GM12873 (cell line): Measurements from ENCODE around the gene TJAP1.

Experiments
- CTCF ChIP-seq: IDR thresholded peaks from 2 replicates; pipeline ENCODE4 v1.5.1; 2012; ENCODE audit warnings: low read depth, mild to moderate bottlenecking, moderate library complexity, low read length, control low read depth; ENCODE audit not compliant: insufficient read depth; ENCODE audit errors: missing control alignments

The TJAP1 gene

GRCh38 chr6:43508481-43509141 is 31.2 kb downstream of the TJAP1 start:
- TF ChIP-seq CTCF: peak; percentile 23

GRCh38 chr6:43509142-43509983 is 32.0 kb downstream of the TJAP1 start:
- no peak for TF ChIP-seq CTCF

- no peak for TF ChIP-seq CTCF
These were observed 32.8 kb downstream of the TJAP1 start, which contains the start of gene LRRC73 for GRCh38 chr6:43509984-43510826. Gene LRRC73, minus strand, starts transcription at chr6:43510346. Its CDS starts 561 bp downstream, at chr6:43509785.

- TF ChIP-seq CTCF: no peak
These were observed 33.4 kb downstream of the TJAP1 start for GRCh38 chr6:43510827-43511163.

GRCh38 chr6:43511824-43512415 is 34.5 kb downstream of the TJAP1 start:
- TF ChIP-seq CTCF: no peak

- no peak for TF ChIP-seq CTCF
These were observed 38.4 kb downstream of the TJAP1 start for GRCh38 chr6:43515808-43516207.
